ENCODE results near the gene HECTD4. TPM values are rescaled to one million over a fixed set of nuclear protein-coding genes. Genes with fewer than 3 reads are reported as not detected.
"Not testable (repeated sequence)": the region's sequence is repeated elsewhere in the genome, so short reads cannot be mapped to it uniquely, and the experiment has no call there.

The HECTD4 gene
- total RNA-seq, 1 experiment from 2014 or later = 31.2 TPM

GRCh38 chr12:112226768-112227167, 155.5 kb downstream of the HECTD4 start:
- Histone ChIP-seq H3K4me1 (ENCODE audit: control insufficient read depth in 1 of 2, insufficient read depth in 2 of 2, low read length in 2 of 2) (no peaks in the 10 kb centered on the region), H3K9ac (ENCODE audit: low read length) (no peak overlapping the region), H3K36me3 (ENCODE audit: control insufficient read depth in 1 of 2, insufficient read depth in 2 of 2, low read length in 2 of 2) (peaks cover 12 to 18% of the 10 kb centered on the region in 2 experiments; a peak in 3 of 4 replicates), H3K79me2 (ENCODE audit: insufficient read depth, low read length) (no peaks in the 10 kb centered on the region), H3K4me2 (ENCODE audit: low read length) (no peak overlapping the region), H2AFZ (ENCODE audit: low read depth, low read length, poor library complexity, severe bottlenecking) (no peak overlapping the region), H3K4me3 (replicated peaks in 1 of 2; ENCODE audit: low read depth in 1 of 2, low read length in 2 of 2) (no peak overlapping the region), H3K9me2 (ENCODE audit: insufficient read depth) (no peaks in the 10 kb centered on the region), H3K27me3 (ENCODE audit: insufficient read depth, low read length) (no peaks in the 10 kb centered on the region), H3K9me3 (ENCODE audit: control insufficient read depth in 1 of 2, insufficient read depth in 1 of 2, low read depth in 1 of 2, low read length in 2 of 2) (no peaks in the 10 kb centered on the region), H4K20me1 (ENCODE audit: insufficient read depth) (no peaks in the 10 kb centered on the region), H3K27ac (ENCODE audit: low read depth, low read length) (no peak overlapping the region)
- ChIA-PET POLR2A (no interaction called here), RAD21 (ENCODE audit: low non-redundant PET in 1 of 2, low total read pairs in 2 of 2, uncharacterized antibody in 2 of 2, unreplicated experiment in 2 of 2) (no interaction called here), CTCF (no interaction called here)
- no TSS peak for BruUV-seq (replicated peaks)
- DNase-seq (ENCODE audit: low read depth, low spot score) (no peak), ATAC-seq (no peak)
- intact Hi-C loops (cut with micrococcal nuclease) = no loop called here
- TF ChIP-seq CEBPB (IDR thresholded peaks at IDR 0.05; ENCODE audit: low read depth) (no peak), JUND (IDR thresholded peaks at IDR 0.05) (no peak), POLR2A (IDR thresholded peaks at IDR 0.05; ENCODE audit: borderline replicate concordance, extremely low read depth, insufficient read depth, insufficient read length) (no peak), EGR1 (IDR thresholded peaks at IDR 0.05; ENCODE audit: low read depth) (no peak), REST (IDR thresholded peaks at IDR 0.05; ENCODE audit: low read depth) (no peak), FOSL1 (IDR thresholded peaks at IDR 0.05; ENCODE audit: low read depth) (no peak), RAD21 (IDR thresholded peaks at IDR 0.05; ENCODE audit: low read depth) (no peak), SIN3A (IDR thresholded peaks at IDR 0.05; ENCODE audit: low read depth) (no peak), MAX (IDR thresholded peaks at IDR 0.05) (no peak), ATF3 (IDR thresholded peaks at IDR 0.05) (no peak), CBX3 (IDR thresholded peaks at IDR 0.05; ENCODE audit: low read depth) (no peak), SRF (IDR thresholded peaks at IDR 0.05; ENCODE audit: low read depth) (no peak), TCF7L2 (IDR thresholded peaks at IDR 0.05; ENCODE audit: borderline replicate concordance, extremely low read depth, insufficient read depth, insufficient read length) (no peak), SP1 (IDR thresholded peaks at IDR 0.05; ENCODE audit: low read depth) (no peak), ELF1 (IDR thresholded peaks at IDR 0.05; ENCODE audit: borderline replicate concordance, low read depth) (no peak), CTCF (IDR thresholded peaks at IDR 0.05 in 2 of 3, conservative IDR thresholded peaks at IDR 0.05 in 1 of 3; ENCODE audit: borderline replicate concordance in 1 of 3, insufficient read depth in 1 of 3, low read depth in 2 of 3, low read length in 2 of 3) (no peak)

- H3K4me3 ChIP-seq (replicated peaks in 1 of 2; ENCODE audit: low read depth in 1 of 2, low read length in 2 of 2); RAD21 ChIA-PET (ENCODE audit: low non-redundant PET in 1 of 2, low total read pairs in 2 of 2, uncharacterized antibody in 2 of 2, unreplicated experiment in 2 of 2); H3K27me3 ChIP-seq (ENCODE audit: insufficient read depth, low read length); H3K4me1 ChIP-seq (ENCODE audit: control insufficient read depth in 1 of 2, insufficient read depth in 2 of 2, low read length in 2 of 2); DNase-seq (ENCODE audit: low read depth, low spot score); H3K9ac ChIP-seq (ENCODE audit: low read length); H3K4me2 ChIP-seq (ENCODE audit: low read length); intact Hi-C loops (cut with micrococcal nuclease); H3K9me3 ChIP-seq (ENCODE audit: control insufficient read depth in 1 of 2, insufficient read depth in 1 of 2, low read depth in 1 of 2, low read length in 2 of 2); H2AFZ ChIP-seq (ENCODE audit: low read depth, low read length, poor library complexity, severe bottlenecking); H4K20me1 ChIP-seq (ENCODE audit: insufficient read depth); CTCF ChIA-PET; H3K9me2 ChIP-seq (ENCODE audit: insufficient read depth); H3K79me2 ChIP-seq (ENCODE audit: insufficient read depth, low read length); H3K27ac ChIP-seq (ENCODE audit: low read depth, low read length); H3K36me3 ChIP-seq (ENCODE audit: control insufficient read depth in 1 of 2, insufficient read depth in 2 of 2, low read length in 2 of 2); ATAC-seq; BruUV-seq (replicated peaks); POLR2A ChIA-PET: not testable (repeated sequence)
These were observed 161.6 kb downstream of the HECTD4 start for GRCh38 chr12:112220628-112221027.
